Measurements from ENCODE around the gene DGCR8.
A peak's percentile ranks its signal among the peaks of the same experiment; 100 is the strongest.

Gene DGCR8

DNA sequence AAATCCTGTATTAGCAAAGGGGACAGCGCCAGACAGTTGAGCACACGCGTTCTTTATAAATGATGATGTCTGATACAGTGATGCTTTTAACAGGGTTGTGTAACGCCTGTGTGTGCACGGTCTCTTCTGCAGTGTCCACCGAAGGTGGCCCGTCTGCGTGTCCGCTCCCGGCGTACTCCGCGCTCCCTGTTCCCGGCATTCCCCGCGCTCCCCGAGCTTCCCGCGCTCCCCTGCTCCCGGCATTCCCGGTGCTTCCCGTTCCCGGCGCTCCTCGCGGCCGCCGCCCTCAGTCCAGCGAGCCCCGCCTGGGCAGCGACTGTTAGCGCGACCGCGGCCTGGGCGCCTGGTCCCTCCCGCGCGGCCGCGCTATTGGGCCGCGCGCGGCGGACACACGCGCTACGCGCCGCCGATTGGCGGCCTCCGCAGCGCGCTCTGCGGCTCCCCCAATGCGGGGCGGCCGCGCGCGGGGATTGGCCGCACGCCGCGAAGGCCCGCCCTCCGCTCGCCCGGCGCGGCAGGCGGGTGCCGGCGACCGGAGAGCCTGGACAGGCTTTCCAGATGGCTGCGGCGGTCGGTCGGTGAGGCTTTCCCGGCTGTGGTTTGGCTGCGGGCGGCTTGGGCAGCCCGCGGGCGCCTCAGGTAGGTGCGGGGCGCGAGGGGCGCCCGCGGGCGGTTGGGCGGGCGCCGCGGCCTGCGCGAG is at the start of gene DGCR8:
TSS of gene DGCR8 (plus strand) at position 497 of the 700 bp plus-strand sequence. CDS start 5,723 bp downstream, outside the sequence.
- DNase-seq (ENCODE audit: low read depth, low spot score), result peak; percentile 34
- TF ChIP-seq EZH2 (IDR thresholded peaks at IDR 0.05), result no peak
- TF ChIP-seq POLR2AphosphoS5 (IDR thresholded peaks at IDR 0.05; ENCODE audit: borderline replicate concordance, low read depth, low read length), result peak; percentile 89
- peak within 1 kb of the TSS; percentile 81 for H3K4me3 ChIP-seq
- H3K9me3 ChIP-seq (ENCODE audit: low read depth, low read length), result no peaks in the 10 kb centered on the region
- H3K36me3 ChIP-seq (ENCODE audit: insufficient read depth, low read length), result peaks cover 2% of the 10 kb centered on the region
- peak within 1 kb of the TSS; percentile 92 for H3K9ac ChIP-seq (ENCODE audit: insufficient read length)
- H3K27ac ChIP-seq, result peak within 1 kb of the TSS; percentile 91

- Histone ChIP-seq H3K9ac (ENCODE audit: insufficient read length) (no peak overlapping the region), H3K27ac (no peak overlapping the region)
- no peak for DNase-seq (ENCODE audit: low read depth, low spot score)
Observed at GRCh38 chr22:20031732-20032406, 48.2 kb upstream of the DGCR8 start.

GRCh38 chr22:20032407-20032991 is 47.5 kb upstream of the DGCR8 start:
- no peak overlapping the region for H3K27ac ChIP-seq
- H3K9me3 ChIP-seq (ENCODE audit: low read depth, low read length), result no peaks in the 10 kb centered on the region
- H3K36me3 ChIP-seq (ENCODE audit: insufficient read depth, low read length), result no peaks in the 10 kb centered on the region
- H3K9ac ChIP-seq (ENCODE audit: insufficient read length), result no peak overlapping the region
- no peak for DNase-seq (ENCODE audit: low read depth, low spot score)
- no peak overlapping the region for H3K4me3 ChIP-seq
- TF ChIP-seq POLR2AphosphoS5 (IDR thresholded peaks at IDR 0.05; ENCODE audit: borderline replicate concordance, low read depth, low read length), result no peak
- no peak for TF ChIP-seq EZH2 (IDR thresholded peaks at IDR 0.05)
- no peak for TF ChIP-seq FOXP2 (optimal IDR thresholded peaks at IDR 0.05; ENCODE audit: control extremely low read depth, extremely low read length, insufficient read depth)

More at GRCh38 chr22:20031732-20032406, 48.2 kb upstream of the DGCR8 start:
- no peaks in the 10 kb centered on the region for H3K9me3 ChIP-seq (ENCODE audit: low read depth, low read length)
- TF ChIP-seq POLR2AphosphoS5 (IDR thresholded peaks at IDR 0.05; ENCODE audit: borderline replicate concordance, low read depth, low read length) (no peak), FOXP2 (optimal IDR thresholded peaks at IDR 0.05; ENCODE audit: control extremely low read depth, extremely low read length, insufficient read depth) (no peak), EZH2 (IDR thresholded peaks at IDR 0.05) (no peak)
- H3K36me3 ChIP-seq (ENCODE audit: insufficient read depth, low read length), result no peaks in the 10 kb centered on the region
- H3K4me3 ChIP-seq, result no peak overlapping the region

DNA sequence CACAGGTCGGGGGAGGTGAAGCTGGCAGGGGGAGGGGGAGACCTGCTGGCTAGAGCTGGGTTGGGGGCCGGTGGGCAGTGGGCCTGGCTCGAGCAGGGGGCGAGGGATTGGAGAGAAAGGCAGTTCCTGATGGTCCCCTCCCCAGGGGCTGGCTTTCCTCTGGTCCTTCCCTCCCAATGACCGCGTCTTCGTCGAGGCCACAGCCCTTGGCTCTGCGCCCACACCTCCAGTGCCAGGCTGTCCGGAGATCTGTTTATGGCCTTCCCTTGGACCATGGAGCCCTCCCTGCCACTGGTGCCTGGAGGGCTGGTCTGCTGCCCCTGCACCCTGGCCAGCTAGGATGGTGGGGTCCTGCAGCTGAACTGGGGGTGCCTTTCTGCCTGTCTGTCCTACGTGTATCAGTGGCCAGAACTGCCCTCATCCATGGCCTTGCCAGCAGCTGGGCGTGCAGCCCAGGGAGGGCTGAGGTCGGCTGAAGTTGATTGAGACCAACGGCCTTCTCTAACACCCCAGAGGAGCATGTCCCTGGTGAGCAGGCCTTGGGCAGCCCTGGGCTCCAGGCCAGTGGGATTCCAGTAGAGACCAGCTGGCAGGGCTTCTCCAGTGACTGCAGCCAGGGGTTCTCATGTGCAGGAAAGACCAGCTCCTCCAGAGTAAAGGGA is 46.9 kb upstream of the DGCR8 start:
- H3K27ac ChIP-seq, result no peak overlapping the region
- H3K9ac ChIP-seq (ENCODE audit: insufficient read length), result no peak overlapping the region

DNA sequence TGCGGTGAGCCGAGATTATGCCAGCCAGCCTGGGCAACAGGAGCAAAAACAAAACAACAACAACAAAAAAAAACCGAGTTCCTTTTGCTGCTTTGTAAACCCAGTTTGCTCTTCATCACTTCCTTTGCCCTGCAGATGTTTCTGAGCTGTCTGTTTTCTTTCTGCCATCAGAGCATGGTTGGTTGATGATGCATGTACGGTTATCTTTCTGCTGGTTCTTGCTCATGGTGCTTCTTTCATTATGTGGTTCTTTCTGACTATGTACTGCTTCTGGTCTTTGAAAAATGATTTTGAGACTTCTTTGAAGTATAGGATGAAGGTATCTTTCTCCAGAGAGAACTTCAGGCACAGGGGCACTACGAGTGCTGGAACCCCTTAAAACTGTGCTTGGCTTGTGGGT is 45.9 kb upstream of the DGCR8 start:
- Histone ChIP-seq H3K9ac (ENCODE audit: insufficient read length) (no peak overlapping the region), H3K4me3 (no peak overlapping the region), H3K36me3 (ENCODE audit: insufficient read depth, low read length) (no peaks in the 10 kb centered on the region), H3K27ac (no peak overlapping the region), H3K9me3 (ENCODE audit: low read depth, low read length) (no peaks in the 10 kb centered on the region)
- TF ChIP-seq FOXP2 (optimal IDR thresholded peaks at IDR 0.05; ENCODE audit: control extremely low read depth, extremely low read length, insufficient read depth), result no peak
- TF ChIP-seq EZH2 (IDR thresholded peaks at IDR 0.05), result no peak
- TF ChIP-seq POLR2AphosphoS5 (IDR thresholded peaks at IDR 0.05; ENCODE audit: borderline replicate concordance, low read depth, low read length), result no peak
- DNase-seq (ENCODE audit: low read depth, low spot score), result no peak

More for the DNA sequence above, 46.9 kb upstream of the DGCR8 start:
- no peak for DNase-seq (ENCODE audit: low read depth, low spot score)
- Histone ChIP-seq H3K4me3 (no peak overlapping the region), H3K36me3 (ENCODE audit: insufficient read depth, low read length) (no peaks in the 10 kb centered on the region), H3K9me3 (ENCODE audit: low read depth, low read length) (no peaks in the 10 kb centered on the region)
- no peak for TF ChIP-seq POLR2AphosphoS5 (IDR thresholded peaks at IDR 0.05; ENCODE audit: borderline replicate concordance, low read depth, low read length)

- no peaks in the 10 kb centered on the region for H3K9me3 ChIP-seq (ENCODE audit: low read depth, low read length)
- no peak for DNase-seq (ENCODE audit: low read depth, low spot score)
- H3K36me3 ChIP-seq (ENCODE audit: insufficient read depth, low read length), result no peaks in the 10 kb centered on the region
- no peak overlapping the region for H3K9ac ChIP-seq (ENCODE audit: insufficient read length)
- H3K4me3 ChIP-seq, result no peak overlapping the region
- TF ChIP-seq POLR2AphosphoS5 (IDR thresholded peaks at IDR 0.05; ENCODE audit: borderline replicate concordance, low read depth, low read length) (no peak), FOXP2 (optimal IDR thresholded peaks at IDR 0.05; ENCODE audit: control extremely low read depth, extremely low read length, insufficient read depth) (no peak), EZH2 (IDR thresholded peaks at IDR 0.05) (no peak)
- H3K27ac ChIP-seq, result no peak overlapping the region
Observed at GRCh38 chr22:20035375-20036083, 44.5 kb upstream of the DGCR8 start.

GRCh38 chr22:20036084-20036482 is 44.0 kb upstream of the DGCR8 start:
- no peak overlapping the region for H3K27ac ChIP-seq
- H3K4me3 ChIP-seq, result no peak overlapping the region
- no peak for DNase-seq (ENCODE audit: low read depth, low spot score)
- TF ChIP-seq EZH2 (IDR thresholded peaks at IDR 0.05) (no peak), FOXP2 (optimal IDR thresholded peaks at IDR 0.05; ENCODE audit: control extremely low read depth, extremely low read length, insufficient read depth) (no peak), POLR2AphosphoS5 (IDR thresholded peaks at IDR 0.05; ENCODE audit: borderline replicate concordance, low read depth, low read length) (no peak)
- no peaks in the 10 kb centered on the region for H3K9me3 ChIP-seq (ENCODE audit: low read depth, low read length)
- H3K9ac ChIP-seq (ENCODE audit: insufficient read length), result no peak overlapping the region
- H3K36me3 ChIP-seq (ENCODE audit: insufficient read depth, low read length), result no peaks in the 10 kb centered on the region
